IMR-90 (cell line): ENCODE measurements around the gene TOGARAM2.

Source experiments
- CTCF ChIP-seq: conservative IDR thresholded peaks from 2 replicates; pipeline ENCODE4 v1.5.1; 2012; ENCODE audit warnings: mild to moderate bottlenecking, low read depth, low read length, improper control_type of control experiment
- ELK1 ChIP-seq: fragments of 150-350 bp; IDR thresholded peaks from 2 replicates; pipeline ENCODE4 v1.6.1; 2016; ENCODE audit warnings: low read depth, mild to moderate bottlenecking, low read length, moderate library complexity, borderline replicate concordance
- POLR2A ChIP-seq: IDR thresholded peaks from 2 replicates; pipeline ENCODE4 v1.6.1; 2012; ENCODE audit warnings: mild to moderate bottlenecking, low read depth, low read length
- RFX5 ChIP-seq: IDR thresholded peaks from 2 replicates; pipeline ENCODE4 v1.8.0; 2012; ENCODE audit warnings: low read depth, mild to moderate bottlenecking, low read length, moderate library complexity

GRCh38 chr2:29079887-29080286, 98.8 kb downstream of the TOGARAM2 start:
- TF ChIP-seq POLR2A: no peak
- no peak for TF ChIP-seq ELK1
- no peak for TF ChIP-seq CTCF
- TF ChIP-seq RFX5: no peak
